ENCODE data around the gene PATL2. TPM values are rescaled to one million over a fixed set of nuclear protein-coding genes. Genes with fewer than 3 reads are reported as not detected.
A peak's percentile ranks its signal among the peaks of the same experiment; 100 is the strongest.

PATL2 gene
- total RNA-seq, 2 donors from 2014 or later = 0.26 TPM; not detected in 1

DNA sequence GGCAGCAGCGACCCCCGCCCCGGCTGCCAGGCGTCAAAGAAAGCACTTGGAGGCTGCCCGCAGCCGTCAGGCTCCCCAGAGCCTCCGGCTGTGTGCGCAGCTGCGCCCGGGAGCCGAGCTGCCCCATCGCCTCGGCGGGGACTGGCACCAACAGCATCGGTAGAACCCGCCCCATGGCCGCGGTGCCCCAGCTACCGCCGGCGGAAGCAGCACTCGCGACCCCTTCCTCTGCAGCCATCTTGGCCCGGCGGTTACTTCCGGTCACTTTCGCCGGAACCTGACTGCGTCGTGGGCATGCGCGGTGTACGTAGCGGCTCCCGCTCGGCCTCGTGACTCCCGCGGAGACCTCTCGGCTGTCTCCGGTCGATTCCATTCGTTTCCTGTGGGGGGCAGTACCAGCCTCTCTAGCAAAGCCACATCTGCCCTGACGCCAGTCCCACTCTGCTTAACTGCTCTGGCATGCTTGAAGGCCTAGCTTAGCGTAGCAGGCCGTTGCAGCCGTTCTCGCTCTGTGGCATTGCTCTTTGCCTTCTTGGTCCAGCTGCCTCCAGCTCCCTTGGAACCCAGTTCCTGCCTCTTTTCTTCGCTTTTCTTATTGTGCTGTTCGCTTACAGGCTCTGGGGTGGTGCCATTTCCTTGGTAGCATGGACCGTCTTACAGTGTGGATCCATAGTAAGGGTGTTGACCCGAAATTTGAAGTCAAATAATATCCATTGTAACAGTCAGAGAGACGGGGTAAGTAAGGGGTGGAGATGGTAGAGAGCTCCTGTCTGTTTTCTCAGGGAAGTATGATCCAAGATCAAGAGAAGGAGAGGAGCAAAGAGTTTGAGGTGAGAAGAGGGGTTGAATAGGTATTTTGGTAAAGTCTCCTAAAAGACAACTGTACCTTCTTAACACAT is 47.5 kb downstream of the PATL2 start, which contains the start of gene SPG11:
Gene SPG11 (minus strand): TSS at position 253 of the 899 bp plus-strand sequence. CDS start 15 bp downstream, at position 238.
- TF ChIP-seq, protein P1, sequence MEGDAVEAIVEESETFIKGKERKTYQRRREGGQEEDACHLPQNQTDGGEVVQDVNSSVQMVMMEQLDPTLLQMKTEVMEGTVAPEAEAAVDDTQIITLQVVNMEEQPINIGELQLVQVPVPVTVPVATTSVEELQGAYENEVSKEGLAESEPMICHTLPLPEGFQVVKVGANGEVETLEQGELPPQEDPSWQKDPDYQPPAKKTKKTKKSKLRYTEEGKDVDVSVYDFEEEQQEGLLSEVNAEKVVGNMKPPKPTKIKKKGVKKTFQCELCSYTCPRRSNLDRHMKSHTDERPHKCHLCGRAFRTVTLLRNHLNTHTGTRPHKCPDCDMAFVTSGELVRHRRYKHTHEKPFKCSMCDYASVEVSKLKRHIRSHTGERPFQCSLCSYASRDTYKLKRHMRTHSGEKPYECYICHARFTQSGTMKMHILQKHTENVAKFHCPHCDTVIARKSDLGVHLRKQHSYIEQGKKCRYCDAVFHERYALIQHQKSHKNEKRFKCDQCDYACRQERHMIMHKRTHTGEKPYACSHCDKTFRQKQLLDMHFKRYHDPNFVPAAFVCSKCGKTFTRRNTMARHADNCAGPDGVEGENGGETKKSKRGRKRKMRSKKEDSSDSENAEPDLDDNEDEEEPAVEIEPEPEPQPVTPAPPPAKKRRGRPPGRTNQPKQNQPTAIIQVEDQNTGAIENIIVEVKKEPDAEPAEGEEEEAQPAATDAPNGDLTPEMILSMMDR (conservative IDR thresholded peaks at IDR 0.05) = peak; percentile 93
- H3K27ac ChIP-seq (ENCODE audit: low read depth, low read length) = peak within 1 kb of the TSS; percentile 53
- H3K9me3 ChIP-seq (ENCODE audit: control insufficient read depth, low read length) = no peaks in the 10 kb centered on the region
- Mint-ChIP-seq H3K9me3 (no peaks in the 10 kb centered on the region), H3K27me3 (ENCODE audit: insufficient read depth) (peaks cover 7% of the 10 kb centered on the region), H3K4me1 (peaks cover 9% of the 10 kb centered on the region), H3K36me3 (ENCODE audit: low read depth) (peaks cover 10% of the 10 kb centered on the region), H3K27ac (peak within 1 kb of the TSS; percentile 93), H3K4me3 (peak within 1 kb of the TSS; percentile 95)
- H3K9ac ChIP-seq (ENCODE audit: extremely low read depth, low read length, poor library complexity, severe bottlenecking) = peak within 1 kb of the TSS; percentile 71
- peaks cover 15% of the 10 kb centered on the region for H3K36me3 ChIP-seq (ENCODE audit: control insufficient read depth, insufficient read depth, low read length)
- no peaks in the 10 kb centered on the region for H3K27me3 ChIP-seq (ENCODE audit: control insufficient read depth, insufficient read depth, low read length, poor library complexity, severe bottlenecking)
- peak; percentile 100 for DNase-seq
- no peaks in the 10 kb centered on the region for H3K4me1 ChIP-seq (ENCODE audit: control insufficient read depth, insufficient read depth, low read length)
- WGBS, 2 experiments (ENCODE audit: insufficient coverage in 1 of 2, insufficient read length in 1 of 2) = 10 to 13% methylated on average over 34 to 53 of the region's 53 CpGs
- peak within 1 kb of the TSS; percentile 93 for H3K4me3 ChIP-seq (ENCODE audit: low read length)

DNA sequence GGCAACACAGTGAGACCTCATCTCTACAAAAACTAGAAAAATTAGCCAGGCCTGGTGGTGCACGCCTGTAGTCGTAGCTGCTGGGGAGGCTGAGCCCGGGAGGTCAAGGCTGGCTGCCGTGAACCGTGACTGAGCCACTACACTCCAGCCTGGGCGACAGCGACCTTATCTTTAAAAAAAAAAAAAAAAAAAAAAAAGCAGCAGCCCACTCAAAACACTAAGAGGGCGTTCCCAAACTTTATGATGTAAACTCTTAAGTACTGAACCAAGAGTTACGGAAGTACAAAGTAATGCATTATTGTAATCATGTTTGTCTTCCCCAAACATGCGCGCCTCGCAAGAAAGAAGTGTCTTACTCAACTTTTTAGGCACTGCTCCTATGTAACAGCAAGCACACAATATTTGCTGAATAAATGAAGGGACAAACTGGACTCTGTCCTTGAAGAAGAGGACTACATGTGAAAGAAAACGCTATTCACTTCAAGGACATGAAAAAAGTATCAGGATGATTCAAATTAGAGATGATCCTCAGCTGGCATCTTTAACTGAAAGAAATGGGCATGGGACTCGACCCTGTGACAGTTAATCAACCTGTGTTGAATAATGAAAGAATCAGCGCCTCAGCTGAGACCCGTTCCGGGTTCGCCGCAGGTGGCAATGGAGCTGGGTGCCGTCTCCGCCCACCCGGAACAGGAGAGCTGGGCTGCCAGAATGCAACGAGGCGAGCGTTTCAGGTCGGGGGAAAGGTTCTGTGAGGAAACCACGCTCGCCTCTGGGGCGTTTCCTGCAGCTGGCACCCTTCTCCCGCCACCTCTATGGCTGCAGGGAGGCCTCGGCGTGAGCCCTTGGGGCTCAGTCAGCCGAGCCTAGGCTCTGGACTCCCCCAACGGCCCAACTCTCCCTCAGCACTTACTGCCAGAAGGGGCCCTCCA is 48.4 kb downstream of the PATL2 start:
- Histone ChIP-seq H3K27me3 (ENCODE audit: control insufficient read depth, insufficient read depth, low read length, poor library complexity, severe bottlenecking) (no peaks in the 10 kb centered on the region), H3K4me3 (ENCODE audit: low read length) (peak overlapping the region; percentile 93), H3K27ac (ENCODE audit: low read depth, low read length) (peak overlapping the region; percentile 53), H3K9ac (ENCODE audit: extremely low read depth, low read length, poor library complexity, severe bottlenecking) (peak overlapping the region; percentile 71), H3K4me1 (ENCODE audit: control insufficient read depth, insufficient read depth, low read length) (no peaks in the 10 kb centered on the region), H3K9me3 (ENCODE audit: control insufficient read depth, low read length) (no peaks in the 10 kb centered on the region), H3K36me3 (ENCODE audit: control insufficient read depth, insufficient read depth, low read length) (peaks cover 22% of the 10 kb centered on the region)
- Mint-ChIP-seq H3K4me1 (peaks cover 9% of the 10 kb centered on the region), H3K27me3 (ENCODE audit: insufficient read depth) (peaks cover 2% of the 10 kb centered on the region), H3K27ac (peak overlapping the region; percentile 93), H3K9me3 (no peaks in the 10 kb centered on the region), H3K36me3 (ENCODE audit: low read depth) (peaks cover 10% of the 10 kb centered on the region), H3K4me3 (peak overlapping the region; percentile 95)
- peak; percentile 81 for DNase-seq
- 31 to 47% methylated on average over 19 to 34 of the region's 34 CpGs for WGBS, 2 experiments (ENCODE audit: insufficient coverage in 1 of 2, insufficient read length in 1 of 2)
- TF ChIP-seq, protein P1 (conservative IDR thresholded peaks at IDR 0.05) = no peak

DNA sequence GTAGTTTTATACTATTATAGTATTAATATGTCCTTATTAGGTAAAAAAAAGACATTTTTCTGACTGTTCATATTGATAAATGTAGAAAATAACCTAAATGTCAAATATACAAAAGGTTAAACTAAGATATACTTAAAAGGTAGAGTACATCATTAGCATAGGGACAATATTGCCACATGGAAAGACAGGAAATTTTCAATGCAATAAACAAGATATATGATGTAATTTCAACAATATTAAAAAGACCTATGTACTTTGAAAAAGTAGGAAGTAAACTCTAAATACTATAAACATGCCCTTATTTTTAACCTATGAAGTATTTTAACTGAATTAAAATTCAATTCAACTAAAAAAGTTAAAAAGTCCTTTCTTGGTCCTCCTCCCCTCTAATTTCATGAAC is 49.5 kb downstream of the PATL2 start:
- H3K4me3 Mint-ChIP-seq = no peak overlapping the region
- Histone ChIP-seq H3K9me3 (ENCODE audit: control insufficient read depth, low read length) (no peaks in the 10 kb centered on the region), H3K36me3 (ENCODE audit: control insufficient read depth, insufficient read depth, low read length) (peaks cover 33% of the 10 kb centered on the region), H3K27me3 (ENCODE audit: control insufficient read depth, insufficient read depth, low read length, poor library complexity, severe bottlenecking) (no peaks in the 10 kb centered on the region), H3K4me1 (ENCODE audit: control insufficient read depth, insufficient read depth, low read length) (no peaks in the 10 kb centered on the region), H3K27ac (ENCODE audit: low read depth, low read length) (no peak overlapping the region), H3K4me3 (ENCODE audit: low read length) (no peak overlapping the region), H3K9ac (ENCODE audit: extremely low read depth, low read length, poor library complexity, severe bottlenecking) (no peak overlapping the region)
- TF ChIP-seq, protein P1 (conservative IDR thresholded peaks at IDR 0.05) = no peak
- H3K27me3 Mint-ChIP-seq (ENCODE audit: insufficient read depth) = no peaks in the 10 kb centered on the region
- no peak overlapping the region for H3K27ac Mint-ChIP-seq
- DNase-seq = no peak
- H3K9me3 Mint-ChIP-seq = no peaks in the 10 kb centered on the region
- peaks cover 8% of the 10 kb centered on the region for H3K4me1 Mint-ChIP-seq
- peaks cover 18% of the 10 kb centered on the region for H3K36me3 Mint-ChIP-seq (ENCODE audit: low read depth)
